Smooth muscle cell of the coronary artery (primary cell): ENCODE measurements around the gene KIAA0586. TPM values are rescaled to one million over a fixed set of nuclear protein-coding genes. Genes with fewer than 3 reads are reported as not detected.

Source experiments
- total RNA-seq: library from RNA; depleted of rRNA; stranded (reverse); fragments of >200 nt; gene quantifications from 2 replicates; pipeline ENCODE4 v1.2.3, GENCODE V29; 2014; ENCODE audit warnings: low replicate concordance

The KIAA0586 gene
- 9.4 and 12.2 TPM in 2 replicates for total RNA-seq

GRCh38 chr14:58427281-58428117 is at the start of gene KIAA0586, which contains the start of gene TIMM9:
KIAA0586 (plus strand) TSS chr14:58427719; CDS start chr14:58428265, 546 bp downstream.
TIMM9 (minus strand) TSS chr14:58427531; CDS start chr14:58411945, 15,586 bp downstream.

GRCh38 chr14:58395812-58396788 is 31.4 kb upstream of the KIAA0586 start, which contains the start of gene TOMM20L:
TOMM20L (plus strand) TSS chr14:58395930; CDS start chr14:58395958, 28 bp downstream.

Other genes with a start within 250 kb of the KIAA0586 start
- gene ACTR10, start 227.6 kb upstream of the KIAA0586 start, total RNA-seq = 35.9 and 42.7 TPM in 2 replicates
- gene PSMA3, start 182.9 kb upstream of the KIAA0586 start, total RNA-seq = 28.7 and 75.8 TPM in 2 replicates
- 6.5 and 15.2 TPM in 2 replicates for gene ARID4A, start 129.2 kb upstream of the KIAA0586 start, total RNA-seq
- not detected in 2 replicates for gene TOMM20L, start 31.8 kb upstream of the KIAA0586 start, total RNA-seq
- 7.4 and 12.9 TPM in 2 replicates for gene TIMM9, start 188 bp upstream of the KIAA0586 start, total RNA-seq
- 9.8 and 54.6 TPM in 2 replicates for gene DACT1, start 210.2 kb downstream of the KIAA0586 start, total RNA-seq